EL (cell line): ENCODE results near the gene TCF7.

Experiments
- DNase-seq: peaks from one replicate; pipeline ENCODE4 v3.0.0-alpha.2; 2016

Gene TCF7

DNA sequence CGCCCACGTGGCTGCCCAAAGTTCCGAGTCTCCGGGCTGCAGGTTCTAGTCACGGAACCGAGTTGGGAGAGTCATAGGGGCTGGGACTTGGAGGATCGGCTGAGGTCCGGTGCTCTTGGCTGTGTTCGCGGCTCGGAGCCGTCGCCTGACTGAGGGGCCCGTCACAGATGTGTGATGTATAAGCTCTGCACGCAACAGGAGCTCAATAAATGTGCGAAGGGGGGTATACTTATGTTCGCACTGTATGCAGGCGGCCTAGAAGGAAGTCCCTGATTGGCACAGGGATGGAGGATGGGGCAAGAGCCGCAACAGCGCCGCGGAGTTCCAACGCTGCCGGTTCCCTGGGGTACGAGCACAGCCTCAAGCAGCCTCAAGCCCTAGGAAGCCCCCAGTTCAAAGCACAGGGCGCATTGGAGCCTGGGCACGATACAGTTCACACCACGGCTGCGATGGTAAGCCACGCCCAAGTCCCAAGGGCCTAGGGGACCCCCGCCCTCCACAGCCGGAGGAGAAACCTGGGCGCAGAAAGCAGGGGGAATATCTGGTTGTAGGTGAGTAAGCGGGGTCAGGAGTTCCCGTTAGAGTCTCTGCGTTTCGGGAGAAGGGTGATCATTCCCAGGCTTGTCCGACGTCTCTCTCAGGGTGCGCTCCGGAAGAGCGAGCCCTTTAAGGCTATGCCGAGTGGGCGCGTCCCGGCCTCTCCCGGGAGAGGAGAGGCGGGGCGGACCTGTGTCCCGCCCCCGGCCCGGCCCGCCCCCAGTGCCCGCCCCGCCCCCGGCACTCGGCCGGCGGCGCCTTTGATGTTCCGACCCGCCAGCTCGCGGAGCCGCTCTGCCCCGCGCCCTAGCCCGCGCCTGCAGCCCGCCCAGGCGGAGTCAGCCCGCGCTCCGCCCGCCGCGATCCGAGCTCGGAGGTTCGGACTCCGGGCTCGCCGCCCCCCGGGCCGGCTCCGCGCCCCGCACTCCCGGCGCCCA, at the start of gene TCF7:
Gene TCF7 (plus strand): TSS at position 780 of the 974 bp plus-strand sequence. CDS start 226 bp downstream, outside the sequence.
- peak; percentile 81 for DNase-seq

DNA sequence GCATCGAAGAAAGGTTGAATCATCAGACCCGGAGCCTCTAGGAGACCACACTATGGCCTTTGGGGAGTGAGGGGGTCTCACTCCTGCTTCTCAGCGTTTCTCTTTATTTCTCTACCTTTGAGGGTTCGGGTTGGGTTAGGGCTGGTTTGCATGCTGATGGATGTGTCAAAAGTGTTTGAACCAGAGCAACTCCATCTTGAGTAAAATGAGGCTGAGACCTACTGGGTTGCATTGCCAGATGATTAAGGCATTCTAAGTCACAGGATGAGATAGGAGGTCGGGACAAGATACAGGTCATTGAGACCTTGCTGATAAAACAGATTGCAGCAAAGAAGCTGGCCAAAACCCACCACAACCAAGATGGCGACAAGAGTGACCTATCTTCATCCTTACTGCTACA, 44.9 kb upstream of the TCF7 start:
- no peak for DNase-seq

DNA sequence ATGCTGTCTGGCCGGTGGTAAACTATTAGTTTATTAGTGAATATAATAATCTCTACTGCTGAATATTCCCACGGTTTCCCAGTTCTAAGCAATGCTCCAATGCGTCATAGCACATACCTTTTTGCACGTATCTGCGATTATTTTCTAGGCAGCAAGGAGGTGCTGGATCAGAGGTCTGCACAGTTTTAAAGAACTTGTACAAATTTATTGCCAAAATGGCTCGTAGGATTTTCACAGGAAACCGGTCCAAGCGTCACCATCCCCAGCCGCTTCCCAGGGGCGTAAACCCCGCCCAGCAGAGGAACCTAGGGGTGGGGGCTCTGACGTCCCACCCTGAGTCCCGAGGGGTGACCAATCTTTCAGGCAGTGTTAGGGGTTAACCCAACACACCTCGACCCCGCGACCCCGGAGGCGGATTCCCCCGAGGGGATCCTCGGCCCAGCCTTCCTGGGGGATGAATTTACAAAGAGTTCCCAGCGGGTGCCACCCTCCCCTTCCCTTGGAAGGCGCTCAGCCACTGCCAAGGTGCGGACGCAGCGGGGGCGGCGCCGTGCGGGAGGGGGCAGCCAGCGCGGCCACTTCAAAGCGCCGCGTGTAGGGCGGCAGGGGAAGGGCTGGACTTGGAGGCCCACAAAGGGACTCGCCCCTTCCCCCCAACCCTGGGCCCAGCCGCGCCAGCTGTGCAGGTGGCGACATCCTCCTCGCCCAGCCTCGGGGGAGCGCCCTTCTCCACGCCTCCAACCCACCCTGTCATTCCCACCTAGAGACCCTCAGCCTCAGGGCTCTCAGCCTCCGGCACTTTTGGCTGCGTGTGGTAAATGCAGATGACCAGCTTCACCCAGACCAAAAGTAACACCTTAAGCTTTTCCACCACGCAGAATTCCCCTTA, 43.5 kb upstream of the TCF7 start:
- DNase-seq, result peak; percentile 9

DNA sequence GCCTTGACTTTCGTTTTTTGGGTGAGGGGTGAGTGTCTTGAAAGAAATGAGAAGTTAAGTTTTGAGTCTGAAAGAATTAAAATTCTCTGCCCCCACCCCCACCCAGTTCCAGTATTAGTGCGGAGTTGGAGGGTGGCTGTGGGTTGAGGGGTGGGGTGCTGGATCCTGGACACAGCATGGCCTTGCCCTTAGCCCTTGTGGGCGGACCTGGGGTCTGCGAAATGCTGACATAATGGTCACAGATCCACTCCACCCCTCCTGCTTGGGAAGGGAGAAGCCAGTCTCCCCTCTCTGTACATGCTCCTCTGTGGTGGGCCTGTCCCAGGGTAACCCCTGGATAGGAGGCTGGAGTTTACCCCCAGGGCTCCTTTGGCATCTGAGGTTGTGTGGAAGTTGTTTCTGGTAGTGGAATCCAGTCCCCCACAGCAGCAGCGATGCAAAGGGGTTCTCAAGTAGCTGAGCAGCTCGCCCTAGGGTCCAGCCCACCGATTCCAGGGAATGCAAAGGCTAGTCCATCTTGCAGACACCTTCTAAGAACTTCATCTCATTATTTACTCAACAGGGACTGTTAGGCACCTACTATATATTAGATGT, 42.8 kb upstream of the TCF7 start:
- no peak for DNase-seq

DNA sequence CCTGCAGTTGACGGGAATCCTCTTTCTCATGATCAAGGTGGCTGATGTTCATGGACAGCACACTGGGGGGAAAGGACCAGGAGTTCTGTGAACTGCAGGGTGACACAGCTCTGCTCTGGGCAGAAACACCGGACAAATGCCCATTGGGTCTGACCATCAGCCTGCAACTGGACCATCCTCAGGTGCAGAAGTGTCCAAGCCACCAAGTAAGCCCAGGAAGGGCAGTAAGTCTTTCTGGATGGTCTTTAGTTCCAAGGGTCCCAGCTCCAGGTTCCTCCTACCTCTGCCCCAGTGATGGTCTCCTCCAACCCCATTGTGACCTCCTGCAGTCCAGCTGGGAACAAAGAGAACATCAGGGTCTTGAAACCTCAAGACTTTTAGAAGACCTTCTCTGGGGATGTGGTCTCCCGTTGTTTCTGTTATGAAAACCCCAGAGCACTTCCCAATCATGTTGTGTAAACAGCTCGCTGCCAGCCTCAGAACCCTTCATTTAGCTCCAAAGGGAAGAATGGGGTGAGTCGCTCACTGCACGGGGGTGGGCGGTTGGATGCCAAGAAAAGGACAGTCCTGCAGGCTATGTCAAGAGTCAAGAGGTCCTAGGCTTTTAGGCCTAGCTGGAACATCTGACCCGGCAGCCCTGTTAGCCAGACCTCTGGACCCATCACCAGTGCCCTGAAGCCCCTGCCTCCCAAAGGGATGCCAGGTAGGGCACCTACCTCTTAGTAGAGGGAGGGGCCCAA, 41.8 kb upstream of the TCF7 start:
- DNase-seq, result no peak

DNA sequence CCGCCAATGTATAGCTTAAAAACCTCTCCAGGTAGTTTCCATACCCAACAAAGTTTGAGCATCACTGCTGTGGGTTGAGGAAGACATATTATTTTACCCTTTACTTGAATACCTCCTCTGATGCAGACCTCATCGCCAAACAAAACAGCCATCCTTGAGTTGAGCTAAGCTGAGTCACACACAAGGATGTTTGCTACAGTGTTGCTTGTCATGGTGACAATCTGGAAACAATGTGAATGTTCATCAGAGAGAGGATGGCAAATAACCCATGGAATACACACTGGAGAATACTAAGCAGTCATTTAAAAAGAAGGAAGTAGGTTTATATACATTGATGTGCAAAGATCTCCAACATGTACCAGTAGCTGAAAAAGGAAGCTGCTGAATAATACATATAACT, 41.1 kb upstream of the TCF7 start:
- DNase-seq, result no peak

DNA sequence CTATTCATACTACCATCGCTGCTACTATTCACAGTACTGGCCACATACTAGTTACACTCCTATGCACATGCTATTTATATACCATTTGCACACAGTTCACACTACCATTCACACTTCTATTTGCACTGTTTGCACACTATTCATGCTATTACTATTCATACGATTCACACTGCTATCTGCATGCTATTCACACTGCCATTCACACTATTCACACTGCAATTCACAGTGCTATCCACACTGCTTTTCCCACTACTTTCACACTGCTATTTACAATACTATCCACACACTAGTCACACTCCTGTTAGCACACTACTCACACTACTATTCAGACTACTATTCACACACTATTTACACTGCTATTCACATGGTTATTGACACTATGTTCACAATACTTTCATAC, 39.4 kb upstream of the TCF7 start:
- DNase-seq, result no peak

DNA sequence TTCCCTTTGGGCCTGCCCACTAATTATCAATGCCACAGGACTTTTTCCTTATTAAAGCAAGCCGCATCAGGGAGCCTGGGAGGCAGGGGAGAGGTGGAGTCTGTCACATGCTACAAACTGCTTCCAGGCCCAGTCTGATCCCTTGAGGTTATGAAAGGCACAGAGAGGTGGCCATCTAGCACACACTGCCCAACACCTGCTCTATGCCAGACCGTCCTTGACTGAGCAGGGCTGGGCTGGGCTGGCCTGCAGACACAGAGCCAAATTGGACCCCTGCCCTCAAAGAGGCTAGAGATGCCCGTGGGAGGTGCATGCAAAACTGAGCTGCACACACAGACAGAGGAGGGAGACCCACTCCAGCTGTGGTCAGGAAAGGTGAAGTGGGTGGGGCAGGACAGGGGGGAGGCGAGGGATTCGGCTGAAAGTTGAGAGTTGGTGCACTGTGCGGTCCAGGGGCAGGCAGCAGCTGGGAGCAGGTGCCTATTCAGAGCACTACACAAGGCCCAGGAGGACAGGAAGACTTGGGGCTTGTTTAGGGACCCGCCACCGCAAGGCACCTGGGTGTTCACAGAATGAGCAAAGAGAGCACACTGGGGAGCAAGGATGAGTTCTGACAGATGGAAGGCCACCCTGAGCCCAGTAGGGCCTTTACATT, 36.4 kb upstream of the TCF7 start:
- no peak for DNase-seq

DNA sequence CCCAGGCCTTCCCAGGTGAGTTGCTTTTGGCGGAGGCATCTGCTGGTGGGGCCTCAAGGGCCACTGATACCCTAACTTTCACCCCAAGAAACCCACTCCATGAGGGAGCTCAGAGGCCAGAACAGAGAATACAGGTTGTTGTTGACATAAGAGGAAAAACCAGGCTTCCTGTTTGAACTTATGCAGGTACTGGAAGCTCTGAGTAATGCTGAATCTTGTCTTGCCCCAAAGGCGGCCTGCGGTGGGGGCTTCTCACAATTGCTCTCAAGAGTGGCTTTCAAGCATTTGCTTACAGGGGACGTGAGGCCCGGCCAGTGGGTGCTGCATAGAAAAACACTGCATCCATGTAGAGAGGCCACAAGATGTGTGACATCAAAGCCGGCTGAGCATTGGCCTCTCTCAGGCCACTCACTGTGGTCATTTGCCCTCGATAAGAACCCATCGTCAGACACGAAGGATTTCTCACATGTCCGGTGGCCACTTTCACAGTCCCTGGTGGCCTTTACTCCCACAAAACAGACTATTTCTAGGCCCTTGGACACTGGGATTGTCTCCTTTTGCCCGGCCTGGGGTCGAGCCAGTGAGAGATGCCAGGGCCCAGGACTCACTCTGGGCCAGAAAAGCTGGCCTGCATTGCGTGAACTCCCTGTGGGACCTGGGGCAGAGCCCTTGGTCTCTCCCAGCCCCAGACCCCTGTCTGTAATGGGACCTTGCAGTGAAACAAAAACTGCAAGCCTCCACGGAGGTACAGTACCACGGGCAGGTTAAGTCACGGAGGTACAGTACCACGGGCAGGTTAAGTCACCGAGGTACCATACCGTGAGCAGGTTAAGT, 34.5 kb upstream of the TCF7 start:
- no peak for DNase-seq

DNA sequence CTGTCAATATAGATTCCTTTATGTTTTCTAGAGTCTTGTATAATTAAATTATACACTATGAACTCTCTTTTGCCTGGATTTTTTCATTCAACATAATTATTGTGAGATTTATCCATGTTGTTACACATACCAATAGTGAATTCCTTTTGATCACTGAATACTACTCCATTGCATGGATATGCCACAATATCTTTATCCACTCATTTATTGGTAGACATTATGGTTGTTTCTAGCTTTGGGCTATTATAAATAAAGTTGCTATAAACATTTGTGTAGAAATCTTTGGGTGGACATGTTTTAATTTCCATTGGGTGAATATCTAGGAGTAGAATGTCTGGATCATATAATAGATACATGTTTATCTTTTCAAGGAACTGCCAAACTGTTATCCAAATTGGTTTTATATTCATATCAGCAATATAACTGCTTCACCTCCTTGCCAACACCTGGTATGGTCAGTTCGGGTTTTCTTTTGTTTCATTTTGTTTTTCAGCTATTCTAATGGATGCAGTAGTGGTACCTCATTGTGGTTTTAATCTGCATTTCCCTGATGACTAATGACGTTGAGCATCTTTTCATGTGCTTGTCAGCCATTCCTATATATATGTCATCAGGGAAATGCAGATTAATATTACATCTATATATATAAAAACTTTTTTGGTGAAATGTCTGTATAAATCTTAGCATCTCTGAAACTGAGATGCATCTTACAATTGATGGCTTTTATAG, 32.1 kb upstream of the TCF7 start:
- peak; percentile 39 for DNase-seq

DNA sequence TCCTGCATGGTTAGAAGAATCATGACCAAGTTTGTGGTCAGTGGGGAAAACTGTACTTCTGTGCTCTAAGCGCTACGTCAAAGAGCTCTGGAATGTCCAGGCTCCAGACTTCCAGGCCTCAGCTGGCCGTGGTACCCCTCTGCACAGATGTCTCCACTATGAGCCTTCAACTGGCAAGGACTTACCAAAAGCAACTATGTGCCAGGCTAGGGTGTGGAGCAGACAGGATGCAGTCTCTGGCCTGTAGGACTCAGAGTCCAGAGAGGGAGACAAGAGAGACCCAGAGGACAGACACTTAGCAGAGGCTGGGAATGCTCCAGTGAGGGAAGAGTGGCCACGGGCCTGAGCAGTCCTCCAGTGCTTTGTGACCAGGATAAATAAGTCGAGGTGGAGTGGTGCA, 31.0 kb upstream of the TCF7 start:
- peak; percentile 43 for DNase-seq

DNA sequence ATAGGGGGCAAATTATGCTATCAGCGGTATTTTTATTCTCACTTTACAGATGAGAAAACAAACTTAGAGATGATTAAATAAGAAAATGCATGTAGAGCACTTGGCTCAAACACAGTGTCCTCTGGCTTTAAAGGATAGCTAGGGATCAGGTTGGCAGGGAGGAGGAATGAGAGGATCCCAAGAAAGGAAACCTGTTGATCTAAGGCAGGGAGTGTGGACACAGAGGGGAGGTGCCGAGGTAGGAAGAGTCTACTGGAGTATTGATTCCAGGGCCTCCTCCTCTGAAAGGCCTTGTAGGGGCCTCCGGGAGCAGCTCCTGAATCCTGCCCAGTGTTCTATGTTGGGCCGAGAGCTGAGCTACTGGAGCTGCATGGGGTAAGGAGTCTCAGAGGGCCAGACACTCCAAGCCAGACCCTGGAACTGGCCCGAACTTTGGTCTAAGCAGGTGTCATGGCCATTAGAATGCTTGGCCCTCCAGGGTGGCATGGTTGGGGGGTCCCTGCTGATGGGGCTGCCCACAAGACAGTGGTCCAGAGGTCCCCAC, 30.4 kb upstream of the TCF7 start:
- DNase-seq, result no peak

DNA sequence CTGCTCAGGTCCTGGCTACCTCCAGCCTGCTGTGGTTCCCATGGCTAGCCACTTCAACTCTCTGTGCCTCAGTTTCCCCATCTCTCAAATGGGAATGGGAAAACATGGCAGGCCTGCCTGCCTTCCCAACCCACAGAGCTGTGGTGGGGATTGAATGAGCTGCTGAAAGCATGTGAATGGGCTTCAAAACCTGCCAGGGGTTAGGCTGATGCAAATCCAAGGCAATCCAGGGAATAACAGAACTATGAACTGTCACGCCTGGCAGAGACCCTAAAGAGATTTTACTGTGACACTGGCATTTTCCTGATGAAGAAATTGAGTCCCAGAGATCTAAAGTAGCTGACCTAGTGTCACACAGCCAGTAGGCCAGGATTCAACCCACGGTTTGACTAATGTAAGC, 29.9 kb upstream of the TCF7 start:
- DNase-seq, result no peak

DNA sequence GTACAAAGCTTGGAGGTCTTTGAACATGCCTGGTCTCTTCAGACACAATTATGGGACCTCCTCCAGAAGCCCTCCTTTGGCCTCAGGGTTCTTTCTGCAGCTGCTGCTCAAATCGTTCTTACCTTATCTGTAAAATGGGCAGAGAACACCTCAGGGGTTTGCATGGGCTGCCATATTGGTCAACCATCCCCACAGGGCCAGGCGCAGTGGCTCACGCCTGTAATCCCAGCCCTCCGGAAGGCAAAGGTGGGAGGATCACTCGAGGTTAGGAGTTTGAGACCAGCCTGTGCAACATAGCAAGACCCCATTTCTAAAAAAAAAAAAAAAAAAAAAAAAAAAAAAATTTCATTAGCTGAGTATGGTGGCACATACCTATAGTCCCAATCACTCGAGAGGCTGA, 29.1 kb upstream of the TCF7 start:
- no peak for DNase-seq

DNA sequence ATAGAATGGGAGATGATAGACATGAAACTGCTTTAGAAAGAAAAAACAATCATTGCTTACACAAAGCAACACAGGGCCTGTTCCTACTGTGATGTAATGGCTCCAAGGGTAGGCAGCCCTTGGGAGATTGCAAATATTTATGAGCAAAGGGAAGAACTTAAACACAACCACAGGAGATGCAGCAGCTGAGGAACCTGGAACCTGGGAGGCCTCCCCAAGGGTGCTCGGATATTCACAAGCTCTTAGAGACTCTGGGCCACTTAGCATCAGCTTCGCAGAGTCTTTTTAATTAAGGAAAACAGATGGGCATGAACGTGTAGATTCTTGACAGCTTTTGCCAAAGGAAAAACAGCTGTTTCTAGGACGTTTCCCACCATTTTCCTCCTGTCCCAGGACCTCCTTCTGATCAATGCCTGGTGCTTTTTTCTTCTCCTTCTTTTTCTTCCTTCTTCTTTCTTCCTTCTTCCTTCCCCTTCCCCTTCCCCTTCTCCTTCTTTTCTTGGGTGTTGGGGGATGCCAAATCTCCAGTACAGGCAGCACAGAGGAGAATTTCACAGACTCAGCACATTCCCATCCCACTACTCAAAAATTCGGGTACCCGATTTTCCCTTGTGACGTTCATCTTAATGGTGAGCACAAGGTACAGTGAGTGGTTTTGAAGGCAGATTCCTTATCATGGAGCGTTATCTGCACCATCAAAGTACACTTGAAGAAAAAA, 28.1 kb upstream of the TCF7 start:
- DNase-seq, result no peak

DNA sequence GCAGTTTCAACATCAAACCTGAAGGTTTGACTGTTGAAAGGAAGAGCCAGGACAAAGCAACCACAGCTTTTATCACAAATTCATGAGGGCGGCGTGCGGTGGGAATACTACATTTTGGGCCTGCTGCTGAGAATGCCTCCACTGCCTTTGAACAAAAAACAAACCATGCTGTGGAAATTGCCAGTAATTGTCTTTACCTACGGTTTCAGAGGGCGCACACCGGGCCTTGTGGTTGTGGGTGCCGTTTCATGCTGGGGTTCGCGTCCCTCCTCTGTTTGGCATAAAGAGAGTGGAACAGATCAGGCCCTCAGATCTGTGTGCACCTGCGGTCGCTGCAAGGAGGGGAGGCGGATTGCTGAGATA, 27.6 kb upstream of the TCF7 start:
- DNase-seq, result no peak

DNA sequence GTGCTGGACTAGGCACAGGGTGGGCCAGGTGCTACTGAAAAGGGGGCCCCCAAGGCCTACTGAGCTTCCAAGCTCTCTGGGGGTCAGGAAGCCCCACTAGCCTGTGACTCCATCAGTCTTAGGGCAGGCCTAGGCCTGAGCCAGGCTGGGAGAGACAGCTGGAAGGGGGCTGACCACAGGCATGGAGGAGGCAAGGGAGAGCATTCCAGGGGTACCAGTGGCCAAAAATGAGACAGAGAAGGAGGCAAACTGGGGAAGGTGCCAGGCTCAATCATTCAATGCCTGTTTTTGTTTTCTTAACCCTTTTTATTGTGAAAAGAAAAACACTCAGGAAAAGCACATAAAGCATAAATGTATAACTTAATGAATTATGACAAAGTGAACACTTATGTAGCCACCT, 26.2 kb upstream of the TCF7 start:
- DNase-seq, result peak; percentile 42

DNA sequence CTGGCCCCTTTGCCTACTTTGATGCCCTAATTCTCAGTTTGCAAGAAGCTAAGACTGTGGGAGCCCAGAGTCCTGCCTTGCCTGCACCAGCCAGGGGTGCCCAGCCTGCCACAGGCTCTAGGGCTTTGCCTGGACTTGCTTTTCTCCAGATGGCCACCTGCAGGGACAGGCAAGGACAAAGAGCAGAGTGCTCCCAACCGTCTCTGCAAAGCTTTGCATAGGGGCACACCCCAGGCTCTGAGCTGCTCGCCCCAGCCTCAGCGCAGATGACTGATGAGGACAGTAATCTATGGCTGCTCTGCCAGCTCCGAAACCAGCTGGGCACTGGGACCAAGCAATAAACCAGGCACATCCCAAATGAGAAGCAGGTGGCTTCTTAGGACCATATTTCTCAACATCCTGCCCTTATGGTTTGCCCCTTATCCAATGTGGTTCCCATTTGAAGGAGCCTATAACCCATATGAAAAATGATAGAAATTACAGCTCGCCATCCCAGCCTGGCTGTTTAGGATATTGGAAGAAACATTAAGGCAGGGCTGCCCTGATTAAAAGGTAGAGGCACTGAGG, 25.4 kb upstream of the TCF7 start:
- DNase-seq, result no peak

DNA sequence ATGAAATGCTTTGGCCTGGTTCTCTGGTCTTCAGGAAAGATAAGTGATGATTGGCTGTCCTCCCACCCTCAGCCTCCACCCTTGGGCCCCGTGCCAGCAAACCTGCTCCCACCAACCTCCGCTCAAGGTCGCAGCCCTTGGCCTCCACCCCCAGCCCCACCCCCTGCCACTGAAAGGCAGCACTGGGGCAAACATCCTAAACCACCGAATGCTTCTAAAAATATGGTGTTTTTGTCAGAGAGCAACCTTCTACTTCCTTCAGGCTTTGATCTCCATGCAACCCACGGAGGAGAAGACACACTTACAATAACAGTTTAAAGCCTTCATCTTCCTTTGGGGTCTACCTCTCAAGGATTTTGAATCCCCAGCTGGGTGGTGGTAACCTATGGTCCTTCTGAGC, 24.0 kb upstream of the TCF7 start:
- no peak for DNase-seq
